Muscle layer of colon (tissue), 2 donors: Measurements from ENCODE around the gene SH3BGRL3.

Source experiments
- H3K27ac ChIP-seq: one replicate; pipeline ENCODE4 v1.7.0; 2013; ENCODE audit warnings: low read depth, mild to moderate bottlenecking, low read length, moderate library complexity
- H3K27me3 ChIP-seq, 2 donors: one replicate each; pipeline ENCODE4 v1.7.0; 2013; ENCODE audit warnings: low read length in 2 of 2, mild to moderate bottlenecking in 2 of 2; ENCODE audit not compliant: insufficient read depth in 2 of 2, control insufficient read depth in 1 of 2
- H3K36me3 ChIP-seq: one replicate; pipeline ENCODE4 v1.7.0; 2013; ENCODE audit warnings: mild to moderate bottlenecking, low read length; ENCODE audit not compliant: insufficient read depth
- H3K4me1 ChIP-seq: one replicate; pipeline ENCODE4 v1.7.0; 2013; ENCODE audit warnings: mild to moderate bottlenecking, low read length; ENCODE audit not compliant: insufficient read depth
- H3K4me3 ChIP-seq, 2 donors: one replicate each; pipeline ENCODE4 v1.7.0; 2013; ENCODE audit warnings: low read length in 2 of 2, low read depth in 1 of 2, mild to moderate bottlenecking in 1 of 2, moderate library complexity in 1 of 2
- H3K9ac ChIP-seq: one replicate; pipeline ENCODE4 v1.7.0; 2013; ENCODE audit warnings: low read length
- H3K9me3 ChIP-seq: one replicate; pipeline ENCODE4 v1.7.0; 2013; ENCODE audit warnings: mild to moderate bottlenecking, low read length
- donor health status: abdominal sarcoma.
- donor health status: Adenocarcinoma of cecum.

SH3BGRL3 gene

GRCh38 chr1:26259578-26259977 is 20.3 kb upstream of the SH3BGRL3 start:
- peaks cover 21% of the 10 kb centered on the region for H3K36me3 ChIP-seq
- H3K4me1 ChIP-seq = no peaks in the 10 kb centered on the region
- no peaks in the 10 kb centered on the region for H3K27me3 ChIP-seq
- H3K9ac ChIP-seq = no peak overlapping the region
- H3K27ac ChIP-seq = no peak overlapping the region
- no peaks in the 10 kb centered on the region for H3K9me3 ChIP-seq
- H3K4me3 ChIP-seq = no peak overlapping the region

GRCh38 chr1:26263212-26263611 is 16.7 kb upstream of the SH3BGRL3 start:
- Histone ChIP-seq H3K27ac (no peak overlapping the region), H3K9ac (no peak overlapping the region), H3K9me3 (no peaks in the 10 kb centered on the region), H3K36me3 (peaks cover 15% of the 10 kb centered on the region), H3K4me3 (no peak overlapping the region), H3K27me3 (no peaks in the 10 kb centered on the region), H3K4me1 (no peaks in the 10 kb centered on the region)

- Histone ChIP-seq H3K9me3 (no peaks in the 10 kb centered on the region), H3K36me3 (no peaks in the 10 kb centered on the region), H3K4me1 (no peaks in the 10 kb centered on the region), H3K27ac (no peak overlapping the region), H3K27me3 (no peaks in the 10 kb centered on the region), H3K9ac (no peak overlapping the region), H3K4me3 (no peak overlapping the region)
Observed at GRCh38 chr1:26265405-26265804, 14.5 kb upstream of the SH3BGRL3 start.

GRCh38 chr1:26268290-26269197 is 11.3 kb upstream of the SH3BGRL3 start:
- Histone ChIP-seq H3K27ac (no peak overlapping the region), H3K4me3 (no peak overlapping the region), H3K36me3 (no peaks in the 10 kb centered on the region), H3K4me1 (no peaks in the 10 kb centered on the region), H3K9me3 (no peaks in the 10 kb centered on the region), H3K9ac (no peak overlapping the region), H3K27me3 (no peaks in the 10 kb centered on the region)

- Histone ChIP-seq H3K36me3 (no peaks in the 10 kb centered on the region), H3K4me1 (no peaks in the 10 kb centered on the region), H3K9me3 (no peaks in the 10 kb centered on the region), H3K27ac (no peak overlapping the region), H3K9ac (no peak overlapping the region), H3K4me3 (no peak overlapping the region), H3K27me3 (no peaks in the 10 kb centered on the region)
Observed at GRCh38 chr1:26269198-26269550, 10.7 kb upstream of the SH3BGRL3 start.

- Histone ChIP-seq H3K9ac (no peak overlapping the region), H3K27ac (no peak overlapping the region), H3K4me1 (peaks cover 43% of the 10 kb centered on the region), H3K27me3 (no peaks in the 10 kb centered on the region), H3K9me3 (no peaks in the 10 kb centered on the region), H3K4me3 (no peak overlapping the region), H3K36me3 (peaks cover 6% of the 10 kb centered on the region)
Observed at GRCh38 chr1:26274801-26275425, 5.0 kb upstream of the SH3BGRL3 start.

- Histone ChIP-seq H3K4me1 (peaks cover 48% of the 10 kb centered on the region), H3K27ac (peak overlapping the region; percentile 27), H3K4me3 (no peak overlapping the region), H3K9me3 (no peaks in the 10 kb centered on the region), H3K27me3 (no peaks in the 10 kb centered on the region), H3K9ac (peak overlapping the region; percentile 26), H3K36me3 (peaks cover 6% of the 10 kb centered on the region)
Observed at GRCh38 chr1:26275580-26276431, 4.1 kb upstream of the SH3BGRL3 start.

- H3K4me1 ChIP-seq = peaks cover 54% of the 10 kb centered on the region
- no peak overlapping the region for H3K4me3 ChIP-seq
- no peaks in the 10 kb centered on the region for H3K27me3 ChIP-seq
- H3K27ac ChIP-seq = no peak overlapping the region
- no peaks in the 10 kb centered on the region for H3K9me3 ChIP-seq
- peaks cover 6% of the 10 kb centered on the region for H3K36me3 ChIP-seq
- H3K9ac ChIP-seq = peak overlapping the region; percentile 26
Observed at GRCh38 chr1:26276432-26276838, 3.5 kb upstream of the SH3BGRL3 start.

- H3K9me3 ChIP-seq = no peaks in the 10 kb centered on the region
- H3K9ac ChIP-seq = no peak overlapping the region
- no peak overlapping the region for H3K27ac ChIP-seq
- no peak overlapping the region for H3K4me3 ChIP-seq
- H3K36me3 ChIP-seq = peaks cover 6% of the 10 kb centered on the region
- H3K4me1 ChIP-seq = peaks cover 56% of the 10 kb centered on the region
- H3K27me3 ChIP-seq = no peaks in the 10 kb centered on the region
Observed at GRCh38 chr1:26277261-26277661, 2.6 kb upstream of the SH3BGRL3 start.

GRCh38 chr1:26277719-26278118 is 2.2 kb upstream of the SH3BGRL3 start:
- peaks cover 6% of the 10 kb centered on the region for H3K36me3 ChIP-seq
- no peak overlapping the region for H3K27ac ChIP-seq
- peaks cover 56% of the 10 kb centered on the region for H3K4me1 ChIP-seq
- H3K4me3 ChIP-seq = no peak overlapping the region
- H3K9me3 ChIP-seq = no peaks in the 10 kb centered on the region
- no peak overlapping the region for H3K9ac ChIP-seq
- H3K27me3 ChIP-seq = no peaks in the 10 kb centered on the region

GRCh38 chr1:26278303-26278702 is 1.6 kb upstream of the SH3BGRL3 start:
- H3K36me3 ChIP-seq = peaks cover 6% of the 10 kb centered on the region
- peaks cover 56% of the 10 kb centered on the region for H3K4me1 ChIP-seq
- no peaks in the 10 kb centered on the region for H3K27me3 ChIP-seq
- H3K9me3 ChIP-seq = no peaks in the 10 kb centered on the region
- H3K27ac ChIP-seq = no peak overlapping the region
- no peak overlapping the region for H3K4me3 ChIP-seq
- H3K9ac ChIP-seq = no peak overlapping the region
